ENCODE data around the gene PNPLA4.

The PNPLA4 gene

DNA sequence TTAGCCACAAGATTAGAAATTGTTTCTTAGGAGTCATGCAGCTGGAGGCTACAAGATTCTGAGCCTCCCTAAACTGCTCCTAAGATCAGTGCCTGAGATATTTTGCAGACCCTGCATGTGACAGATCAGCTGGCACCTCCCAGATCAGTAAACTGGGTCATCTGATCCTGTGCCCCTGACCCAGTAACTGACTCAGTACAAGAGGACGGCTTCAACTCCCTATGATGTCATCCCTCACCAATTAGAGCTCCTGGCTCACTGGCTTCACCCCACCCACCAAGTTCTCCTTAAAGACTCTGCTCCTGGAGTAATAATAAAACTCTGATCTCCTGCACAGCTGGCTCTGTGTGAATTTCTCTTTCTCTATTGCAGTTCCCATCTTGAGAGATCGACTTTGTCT, 45.4 kb upstream of the PNPLA4 start (continued):
- TF ChIP-seq ZNF518A (tag by site-specific recombination; conservative IDR thresholded peaks at IDR 0.05; ENCODE audit: low read depth) = no peak

GRCh38 chrX:7970428-7970827, 43.2 kb upstream of the PNPLA4 start:
- H3K4me3 ChIP-seq (ENCODE audit: low read depth, low read length) = no peak overlapping the region
- no peaks in the 10 kb centered on the region for H3K4me1 ChIP-seq (ENCODE audit: control insufficient read depth, insufficient read depth, low read length)
- no peaks in the 10 kb centered on the region for H3K9me3 ChIP-seq (ENCODE audit: control insufficient read depth, insufficient read depth, low read depth, low read length)
- no peaks in the 10 kb centered on the region for H3K36me3 ChIP-seq (ENCODE audit: control insufficient read depth in 2 of 2, insufficient read depth in 1 of 2, low read length in 2 of 2)
- ChIA-PET CTCF (no interaction called here), POLR2A (no interaction called here)
- no peak for TF ChIP-seq ZNF521 (tag by site-specific recombination; IDR thresholded peaks at IDR 0.05)
- TF ChIP-seq ZNF791 (tag by site-specific recombination; IDR thresholded peaks at IDR 0.05) = no peak
- TF ChIP-seq ZNF239 (tag by site-specific recombination; IDR thresholded peaks at IDR 0.05) = no peak
- no peak for TF ChIP-seq ZNF140 (tag by site-specific recombination; IDR thresholded peaks at IDR 0.05)
- no peak for TF ChIP-seq EGR2 (tag by site-specific recombination; IDR thresholded peaks at IDR 0.05; ENCODE audit: low read depth)
- TF ChIP-seq, protein P1, sequence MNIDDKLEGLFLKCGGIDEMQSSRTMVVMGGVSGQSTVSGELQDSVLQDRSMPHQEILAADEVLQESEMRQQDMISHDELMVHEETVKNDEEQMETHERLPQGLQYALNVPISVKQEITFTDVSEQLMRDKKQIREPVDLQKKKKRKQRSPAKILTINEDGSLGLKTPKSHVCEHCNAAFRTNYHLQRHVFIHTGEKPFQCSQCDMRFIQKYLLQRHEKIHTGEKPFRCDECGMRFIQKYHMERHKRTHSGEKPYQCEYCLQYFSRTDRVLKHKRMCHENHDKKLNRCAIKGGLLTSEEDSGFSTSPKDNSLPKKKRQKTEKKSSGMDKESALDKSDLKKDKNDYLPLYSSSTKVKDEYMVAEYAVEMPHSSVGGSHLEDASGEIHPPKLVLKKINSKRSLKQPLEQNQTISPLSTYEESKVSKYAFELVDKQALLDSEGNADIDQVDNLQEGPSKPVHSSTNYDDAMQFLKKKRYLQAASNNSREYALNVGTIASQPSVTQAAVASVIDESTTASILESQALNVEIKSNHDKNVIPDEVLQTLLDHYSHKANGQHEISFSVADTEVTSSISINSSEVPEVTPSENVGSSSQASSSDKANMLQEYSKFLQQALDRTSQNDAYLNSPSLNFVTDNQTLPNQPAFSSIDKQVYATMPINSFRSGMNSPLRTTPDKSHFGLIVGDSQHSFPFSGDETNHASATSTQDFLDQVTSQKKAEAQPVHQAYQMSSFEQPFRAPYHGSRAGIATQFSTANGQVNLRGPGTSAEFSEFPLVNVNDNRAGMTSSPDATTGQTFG (tag by site-specific recombination; IDR thresholded peaks at IDR 0.05; ENCODE audit: borderline replicate concordance) = no peak
- TF ChIP-seq CTCF (tag by site-specific recombination; IDR thresholded peaks at IDR 0.05) = no peak
- TF ChIP-seq ZNF639 (tag by site-specific recombination; IDR thresholded peaks at IDR 0.05) = no peak
- no peak overlapping the region for H3K27ac ChIP-seq (ENCODE audit: extremely low read depth, low read depth, low read length)

- Histone ChIP-seq H3K36me3 (ENCODE audit: control insufficient read depth in 2 of 2, insufficient read depth in 1 of 2, low read length in 2 of 2) (no peaks in the 10 kb centered on the region), H3K9me3 (ENCODE audit: control insufficient read depth, insufficient read depth, low read depth, low read length) (no peaks in the 10 kb centered on the region), H3K4me1 (ENCODE audit: control insufficient read depth, insufficient read depth, low read length) (no peaks in the 10 kb centered on the region), H3K4me3 (ENCODE audit: low read depth, low read length) (no peak overlapping the region), H3K27ac (ENCODE audit: extremely low read depth, low read depth, low read length) (no peak overlapping the region)
- ChIA-PET CTCF (no interaction called here), POLR2A (no interaction called here)
- TF ChIP-seq ZNF776 (tag by site-specific recombination; IDR thresholded peaks at IDR 0.05; ENCODE audit: borderline replicate concordance) (no peak), ZFP3 (tag by site-specific recombination; IDR thresholded peaks at IDR 0.05; ENCODE audit: low read depth) (no peak), ZNF184 (tag by site-specific recombination; IDR thresholded peaks at IDR 0.05) (no peak), INSM2 (tag by site-specific recombination; IDR thresholded peaks at IDR 0.05) (no peak)
- TF ChIP-seq, protein P2, sequence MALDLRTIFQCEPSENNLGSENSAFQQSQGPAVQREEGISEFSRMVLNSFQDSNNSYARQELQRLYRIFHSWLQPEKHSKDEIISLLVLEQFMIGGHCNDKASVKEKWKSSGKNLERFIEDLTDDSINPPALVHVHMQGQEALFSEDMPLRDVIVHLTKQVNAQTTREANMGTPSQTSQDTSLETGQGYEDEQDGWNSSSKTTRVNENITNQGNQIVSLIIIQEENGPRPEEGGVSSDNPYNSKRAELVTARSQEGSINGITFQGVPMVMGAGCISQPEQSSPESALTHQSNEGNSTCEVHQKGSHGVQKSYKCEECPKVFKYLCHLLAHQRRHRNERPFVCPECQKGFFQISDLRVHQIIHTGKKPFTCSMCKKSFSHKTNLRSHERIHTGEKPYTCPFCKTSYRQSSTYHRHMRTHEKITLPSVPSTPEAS (tag by site-specific recombination; IDR thresholded peaks at IDR 0.05) = no peak
- TF ChIP-seq, protein P3, sequence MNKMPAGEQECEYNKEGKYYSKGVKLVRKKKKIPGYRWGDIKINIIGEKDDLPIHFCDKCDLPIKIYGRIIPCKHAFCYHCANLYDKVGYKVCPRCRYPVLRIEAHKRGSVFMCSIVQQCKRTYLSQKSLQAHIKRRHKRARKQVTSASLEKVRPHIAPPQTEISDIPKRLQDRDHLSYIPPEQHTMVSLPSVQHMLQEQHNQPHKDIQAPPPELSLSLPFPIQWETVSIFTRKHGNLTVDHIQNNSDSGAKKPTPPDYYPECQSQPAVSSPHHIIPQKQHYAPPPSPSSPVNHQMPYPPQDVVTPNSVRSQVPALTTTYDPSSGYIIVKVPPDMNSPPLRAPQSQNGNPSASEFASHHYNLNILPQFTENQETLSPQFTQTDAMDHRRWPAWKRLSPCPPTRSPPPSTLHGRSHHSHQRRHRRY (tag by site-specific recombination; IDR thresholded peaks at IDR 0.05) = no peak
- TF ChIP-seq, protein P4, sequence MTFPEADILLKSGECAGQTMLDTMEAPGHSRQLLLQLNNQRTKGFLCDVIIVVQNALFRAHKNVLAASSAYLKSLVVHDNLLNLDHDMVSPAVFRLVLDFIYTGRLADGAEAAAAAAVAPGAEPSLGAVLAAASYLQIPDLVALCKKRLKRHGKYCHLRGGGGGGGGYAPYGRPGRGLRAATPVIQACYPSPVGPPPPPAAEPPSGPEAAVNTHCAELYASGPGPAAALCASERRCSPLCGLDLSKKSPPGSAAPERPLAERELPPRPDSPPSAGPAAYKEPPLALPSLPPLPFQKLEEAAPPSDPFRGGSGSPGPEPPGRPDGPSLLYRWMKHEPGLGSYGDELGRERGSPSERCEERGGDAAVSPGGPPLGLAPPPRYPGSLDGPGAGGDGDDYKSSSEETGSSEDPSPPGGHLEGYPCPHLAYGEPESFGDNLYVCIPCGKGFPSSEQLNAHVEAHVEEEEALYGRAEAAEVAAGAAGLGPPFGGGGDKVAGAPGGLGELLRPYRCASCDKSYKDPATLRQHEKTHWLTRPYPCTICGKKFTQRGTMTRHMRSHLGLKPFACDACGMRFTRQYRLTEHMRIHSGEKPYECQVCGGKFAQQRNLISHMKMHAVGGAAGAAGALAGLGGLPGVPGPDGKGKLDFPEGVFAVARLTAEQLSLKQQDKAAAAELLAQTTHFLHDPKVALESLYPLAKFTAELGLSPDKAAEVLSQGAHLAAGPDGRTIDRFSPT (tag by site-specific recombination; IDR thresholded peaks at IDR 0.05) = no peak
Observed at GRCh38 chrX:7965436-7965835, 38.2 kb upstream of the PNPLA4 start.
